ENCODE measurements around the gene MTUS2. TPM values are rescaled to one million over a fixed set of nuclear protein-coding genes. Genes with fewer than 3 reads are reported as not detected.

Gene MTUS2
- total and polyA plus RNA-seq, 10 donors = 0.20 to 3.2 (median 0.85) TPM

DNA sequence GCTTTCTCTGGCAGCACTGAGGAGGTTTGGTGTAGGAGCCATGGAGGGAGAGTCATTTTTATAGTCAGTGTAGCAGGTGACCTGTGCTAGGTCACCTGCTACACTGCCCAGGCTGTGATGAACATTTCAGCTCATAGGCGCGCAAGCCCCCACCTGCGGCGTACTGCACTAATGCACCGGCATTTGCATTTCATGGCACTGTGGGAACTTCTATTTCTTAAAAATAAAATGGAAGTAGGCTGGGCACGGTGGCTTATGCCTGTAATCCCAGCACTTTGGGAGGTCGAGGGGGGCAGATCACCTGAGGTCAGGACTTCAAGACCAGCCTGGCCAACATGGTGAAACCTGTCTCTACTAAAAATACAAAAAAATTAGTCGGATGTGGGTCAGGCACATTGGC is 674.4 kb downstream of the MTUS2 start:
- no peaks in the 10 kb centered on the region for H3K36me3 ChIP-seq
- TF ChIP-seq POLR2A (IDR thresholded peaks at IDR 0.05) = no peak
- TF ChIP-seq POLR2AphosphoS5 (IDR thresholded peaks at IDR 0.05) = no peak
- TF ChIP-seq, protein P1, sequence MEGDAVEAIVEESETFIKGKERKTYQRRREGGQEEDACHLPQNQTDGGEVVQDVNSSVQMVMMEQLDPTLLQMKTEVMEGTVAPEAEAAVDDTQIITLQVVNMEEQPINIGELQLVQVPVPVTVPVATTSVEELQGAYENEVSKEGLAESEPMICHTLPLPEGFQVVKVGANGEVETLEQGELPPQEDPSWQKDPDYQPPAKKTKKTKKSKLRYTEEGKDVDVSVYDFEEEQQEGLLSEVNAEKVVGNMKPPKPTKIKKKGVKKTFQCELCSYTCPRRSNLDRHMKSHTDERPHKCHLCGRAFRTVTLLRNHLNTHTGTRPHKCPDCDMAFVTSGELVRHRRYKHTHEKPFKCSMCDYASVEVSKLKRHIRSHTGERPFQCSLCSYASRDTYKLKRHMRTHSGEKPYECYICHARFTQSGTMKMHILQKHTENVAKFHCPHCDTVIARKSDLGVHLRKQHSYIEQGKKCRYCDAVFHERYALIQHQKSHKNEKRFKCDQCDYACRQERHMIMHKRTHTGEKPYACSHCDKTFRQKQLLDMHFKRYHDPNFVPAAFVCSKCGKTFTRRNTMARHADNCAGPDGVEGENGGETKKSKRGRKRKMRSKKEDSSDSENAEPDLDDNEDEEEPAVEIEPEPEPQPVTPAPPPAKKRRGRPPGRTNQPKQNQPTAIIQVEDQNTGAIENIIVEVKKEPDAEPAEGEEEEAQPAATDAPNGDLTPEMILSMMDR (IDR thresholded peaks at IDR 0.05 in 8 of 11, conservative IDR thresholded peaks at IDR 0.05 in 3 of 11) = no peak
- H3K9me3 ChIP-seq = no peaks in the 10 kb centered on the region
- peak overlapping the region in 1 of 8 donors; percentile 4 for H3K27ac ChIP-seq
- no peak overlapping the region for H3K4me3 ChIP-seq
- WGBS, 5 donors = 80 to 88% (median 85%) methylated on average over 8 of the region's 8 CpGs
- DNase-seq = peak; percentile 77
- H3K4me1 ChIP-seq = peaks cover 10 to 36% (median 22%) of the 10 kb centered on the region in 6 donors
- H3K27me3 ChIP-seq (replicated peaks in 1 of 7) = peaks cover 0 to 3% (median 0%) of the 10 kb centered on the region in 7 donors
- intact Hi-C loops (cut with DNase I; ENCODE audit: low total_unique reads) = no loop called here

- Histone ChIP-seq H3K27me3 (replicated peaks in 1 of 7) (peaks cover 0 to 3% (median 0%) of the 10 kb centered on the region in 7 donors), H3K36me3 (no peaks in the 10 kb centered on the region), H3K9me3 (no peaks in the 10 kb centered on the region), H3K4me3 (peak overlapping the region in 2 of 8 donors; percentile 5 to 54), H3K4me1 (peaks cover 10 to 36% (median 22%) of the 10 kb centered on the region in 6 donors), H3K27ac (peak overlapping the region in 4 of 8 donors; percentile 50 to 74 (median 60))
- intact Hi-C loops (cut with DNase I; ENCODE audit: low total_unique reads) = no loop called here
- TF ChIP-seq POLR2A (IDR thresholded peaks at IDR 0.05) (no peak), POLR2AphosphoS5 (IDR thresholded peaks at IDR 0.05) (peak in 1 of 3 donors; percentile 54)
- TF ChIP-seq, protein P1 (IDR thresholded peaks at IDR 0.05 in 8 of 11, conservative IDR thresholded peaks at IDR 0.05 in 3 of 11) = no peak
- 28 to 42% (median 30%) methylated on average over 9 of the region's 9 CpGs for WGBS, 5 donors
- peak; percentile 82 for DNase-seq
Observed at GRCh38 chr13:29496241-29496712, 676.1 kb downstream of the MTUS2 start.

- H3K27me3 ChIP-seq (replicated peaks in 1 of 7) = peaks cover 0 to 3% (median 0%) of the 10 kb centered on the region in 7 donors
- no peak overlapping the region for H3K4me3 ChIP-seq
- peak; percentile 73 for DNase-seq
- peak overlapping the region in 2 of 8 donors; percentile 46 to 50 for H3K27ac ChIP-seq
- WGBS, 5 donors = 49 to 71% (median 64%) methylated on average over 11 to 15 of the region's 15 CpGs
- TF ChIP-seq, protein P1 (IDR thresholded peaks at IDR 0.05 in 8 of 11, conservative IDR thresholded peaks at IDR 0.05 in 3 of 11) = no peak
- TF ChIP-seq POLR2AphosphoS5 (IDR thresholded peaks at IDR 0.05) (peak in 1 of 3 donors; percentile 19), POLR2A (IDR thresholded peaks at IDR 0.05) (no peak)
- no peaks in the 10 kb centered on the region for H3K36me3 ChIP-seq
- intact Hi-C loops (cut with DNase I; ENCODE audit: low total_unique reads) = no loop called here
- no peaks in the 10 kb centered on the region for H3K9me3 ChIP-seq
- peaks cover 10 to 36% (median 22%) of the 10 kb centered on the region in 6 donors for H3K4me1 ChIP-seq
Observed at GRCh38 chr13:29497137-29497654, 677.1 kb downstream of the MTUS2 start.

- Histone ChIP-seq H3K9me3 (no peaks in the 10 kb centered on the region), H3K27me3 (replicated peaks in 1 of 7) (peaks cover 0 to 12% (median 3%) of the 10 kb centered on the region in 7 donors), H3K36me3 (no peaks in the 10 kb centered on the region), H3K27ac (no peak overlapping the region), H3K4me1 (peaks cover 10 to 36% (median 24%) of the 10 kb centered on the region in 6 donors), H3K4me3 (no peak overlapping the region)
- 89 to 95% (median 93%) methylated on average over 10 to 13 of the region's 13 CpGs for WGBS, 5 donors
- DNase-seq = peak; percentile 61
- intact Hi-C loops (cut with DNase I; ENCODE audit: low total_unique reads) = no loop called here
- no peak for TF ChIP-seq POLR2A (IDR thresholded peaks at IDR 0.05)
- TF ChIP-seq, protein P1 (IDR thresholded peaks at IDR 0.05 in 8 of 11, conservative IDR thresholded peaks at IDR 0.05 in 3 of 11) = no peak
- no peak for TF ChIP-seq POLR2AphosphoS5 (IDR thresholded peaks at IDR 0.05)
Observed at GRCh38 chr13:29498426-29499040, 678.4 kb downstream of the MTUS2 start.
